Left ventricle myocardium inferior (tissue), 1 donor: ENCODE results near the gene TCEA2. TPM values are rescaled to one million over a fixed set of nuclear protein-coding genes. Genes with fewer than 3 reads are reported as not detected.

ENCODE experiments used
- DNase-seq: peaks from one replicate; pipeline ENCODE4 v3.0.0-alpha.2; 2020
- H3K27ac ChIP-seq: fragments of 200-600 bp; replicated peaks from 2 replicates; pipeline ENCODE4 v1.8.0; 2021
- H3K27me3 ChIP-seq: fragments of 200-600 bp; 2 replicates; pipeline ENCODE4 v1.8.0; 2021; ENCODE audit warnings: low read depth
- H3K36me3 ChIP-seq: fragments of 200-600 bp; 2 replicates; pipeline ENCODE4 v1.8.0; 2021
- H3K4me1 ChIP-seq: fragments of 200-600 bp; 2 replicates; pipeline ENCODE4 v1.8.0; 2021
- H3K4me3 ChIP-seq: fragments of 200-600 bp; 2 replicates; pipeline ENCODE4 v1.8.0; 2021; ENCODE audit warnings: mild to moderate bottlenecking, moderate library complexity
- H3K9me3 ChIP-seq: fragments of 200-600 bp; replicated peaks from 2 replicates; pipeline ENCODE4 v1.8.0; 2021
- intact Hi-C: fragments of 100-400 bp; cut with micrococcal nuclease; formaldehyde crosslinking; loops from one replicate; pipeline ENCODE4 v1.11.0; 2022
- total RNA-seq: library from RNA; stranded (reverse); fragmentation: NEBNext Ultra II Directional; extraction: Animal tissue kit (Norgen Biotek cat#: 25700); gene quantifications from one replicate; pipeline ENCODE4 v1.2.1, GENCODE V29; 2021
- TF ChIP-seq, protein P1 (sequence below): fragments of 200-600 bp; IDR thresholded peaks from 2 replicates; pipeline ENCODE4 v1.8.0; 2021; ENCODE audit warnings: antibody characterized with exemption, mild to moderate bottlenecking, borderline replicate concordance
- donor health status: DM: no; HTN: yes; CAD: no; lungs with severe emphysema.

The TCEA2 gene
- total RNA-seq, 1 donor from 2014 or later = 38.9 TPM

DNA sequence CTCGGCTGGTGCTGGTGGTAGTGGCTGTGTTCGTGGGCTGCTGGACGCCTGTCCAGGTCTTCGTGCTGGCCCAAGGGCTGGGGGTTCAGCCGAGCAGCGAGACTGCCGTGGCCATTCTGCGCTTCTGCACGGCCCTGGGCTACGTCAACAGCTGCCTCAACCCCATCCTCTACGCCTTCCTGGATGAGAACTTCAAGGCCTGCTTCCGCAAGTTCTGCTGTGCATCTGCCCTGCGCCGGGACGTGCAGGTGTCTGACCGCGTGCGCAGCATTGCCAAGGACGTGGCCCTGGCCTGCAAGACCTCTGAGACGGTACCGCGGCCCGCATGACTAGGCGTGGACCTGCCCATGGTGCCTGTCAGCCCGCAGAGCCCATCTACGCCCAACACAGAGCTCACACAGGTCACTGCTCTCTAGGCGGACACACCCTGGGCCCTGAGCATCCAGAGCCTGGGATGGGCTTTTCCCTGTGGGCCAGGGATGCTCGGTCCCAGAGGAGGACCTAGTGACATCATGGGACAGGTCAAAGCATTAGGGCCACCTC is 35.5 kb downstream of the TCEA2 start:
- H3K9me3 ChIP-seq = no peaks in the 10 kb centered on the region
- no peak overlapping the region for H3K27ac ChIP-seq
- H3K36me3 ChIP-seq = no peaks in the 10 kb centered on the region
- TF ChIP-seq, protein P1, sequence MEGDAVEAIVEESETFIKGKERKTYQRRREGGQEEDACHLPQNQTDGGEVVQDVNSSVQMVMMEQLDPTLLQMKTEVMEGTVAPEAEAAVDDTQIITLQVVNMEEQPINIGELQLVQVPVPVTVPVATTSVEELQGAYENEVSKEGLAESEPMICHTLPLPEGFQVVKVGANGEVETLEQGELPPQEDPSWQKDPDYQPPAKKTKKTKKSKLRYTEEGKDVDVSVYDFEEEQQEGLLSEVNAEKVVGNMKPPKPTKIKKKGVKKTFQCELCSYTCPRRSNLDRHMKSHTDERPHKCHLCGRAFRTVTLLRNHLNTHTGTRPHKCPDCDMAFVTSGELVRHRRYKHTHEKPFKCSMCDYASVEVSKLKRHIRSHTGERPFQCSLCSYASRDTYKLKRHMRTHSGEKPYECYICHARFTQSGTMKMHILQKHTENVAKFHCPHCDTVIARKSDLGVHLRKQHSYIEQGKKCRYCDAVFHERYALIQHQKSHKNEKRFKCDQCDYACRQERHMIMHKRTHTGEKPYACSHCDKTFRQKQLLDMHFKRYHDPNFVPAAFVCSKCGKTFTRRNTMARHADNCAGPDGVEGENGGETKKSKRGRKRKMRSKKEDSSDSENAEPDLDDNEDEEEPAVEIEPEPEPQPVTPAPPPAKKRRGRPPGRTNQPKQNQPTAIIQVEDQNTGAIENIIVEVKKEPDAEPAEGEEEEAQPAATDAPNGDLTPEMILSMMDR = no peak
- no peak overlapping the region for H3K4me3 ChIP-seq
- DNase-seq = no peak
- intact Hi-C loops = no loop called here
- H3K27me3 ChIP-seq = peaks cover 72% of the 10 kb centered on the region
- H3K4me1 ChIP-seq = peaks cover 14% of the 10 kb centered on the region

DNA sequence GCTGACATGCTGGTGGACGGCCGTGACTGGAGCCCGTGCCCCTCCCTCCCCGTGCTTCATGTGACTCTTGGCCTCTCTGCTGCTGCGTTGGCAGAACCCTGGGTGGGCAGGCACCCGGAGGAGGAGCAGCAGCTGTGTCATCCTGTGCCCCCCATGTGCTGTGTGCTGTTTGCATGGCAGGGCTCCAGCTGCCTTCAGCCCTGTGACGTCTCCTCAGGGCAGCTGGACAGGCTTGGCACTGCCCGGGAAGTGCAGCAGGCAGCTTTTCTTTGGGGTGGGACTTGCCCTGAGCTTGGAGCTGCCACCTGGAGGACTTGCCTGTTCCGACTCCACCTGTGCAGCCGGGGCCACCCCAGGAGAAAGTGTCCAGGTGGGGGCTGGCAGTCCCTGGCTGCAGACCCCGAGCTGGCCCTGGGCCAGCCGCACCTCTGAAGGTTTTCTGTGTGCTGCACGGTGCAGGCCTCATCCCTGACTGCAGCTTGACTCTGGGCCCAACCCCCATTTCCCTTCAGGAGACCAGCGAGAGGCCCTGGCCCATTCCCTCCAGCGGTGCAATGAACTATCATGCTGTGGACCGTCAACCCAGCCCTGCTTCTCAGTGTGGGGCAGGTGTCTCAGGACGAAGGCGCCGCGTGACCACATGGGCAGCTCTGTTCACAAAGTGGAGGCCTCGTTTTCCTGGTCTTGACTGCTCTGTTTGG is 36.2 kb downstream of the TCEA2 start:
- TF ChIP-seq, protein P1 = no peak
- no peak overlapping the region for H3K4me3 ChIP-seq
- H3K9me3 ChIP-seq = no peaks in the 10 kb centered on the region
- intact Hi-C loops = no loop called here
- no peak overlapping the region for H3K27ac ChIP-seq
- peaks cover 14% of the 10 kb centered on the region for H3K4me1 ChIP-seq
- DNase-seq = no peak
- no peaks in the 10 kb centered on the region for H3K36me3 ChIP-seq
- peaks cover 79% of the 10 kb centered on the region for H3K27me3 ChIP-seq

DNA sequence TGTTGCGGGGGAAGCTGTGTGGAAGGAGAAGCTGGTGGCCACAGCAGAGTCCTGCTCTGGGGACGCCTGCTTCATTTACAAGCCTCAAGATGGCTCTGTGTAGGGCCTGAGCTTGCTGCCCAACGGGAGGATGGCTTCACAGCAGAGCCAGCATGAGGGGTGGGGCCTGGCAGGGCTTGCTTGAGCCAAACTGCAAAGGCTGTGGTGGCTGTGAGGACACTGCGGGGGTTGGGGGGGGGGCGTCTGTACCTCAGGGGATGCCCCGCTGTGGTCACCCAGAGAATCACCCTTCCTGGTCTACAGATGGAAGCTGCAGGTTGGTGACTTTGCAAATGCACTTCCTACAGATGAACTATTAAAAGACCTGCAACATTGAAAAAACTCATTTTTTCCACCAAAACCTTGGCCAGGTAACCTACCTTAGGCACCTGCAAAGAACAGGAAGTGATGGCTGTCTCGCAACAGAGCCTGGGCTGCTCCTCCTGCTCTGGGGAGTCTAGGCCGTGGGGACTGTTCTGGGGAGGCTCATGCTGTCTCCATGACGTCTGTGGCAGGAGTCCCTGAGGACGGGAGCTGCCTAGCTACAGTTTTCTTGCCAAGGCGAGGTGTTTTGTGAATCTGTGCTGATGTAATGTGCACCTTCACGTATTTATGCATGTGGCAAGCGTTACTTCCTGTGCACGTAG is 37.0 kb downstream of the TCEA2 start:
- H3K4me3 ChIP-seq = no peak overlapping the region
- peaks cover 84% of the 10 kb centered on the region for H3K27me3 ChIP-seq
- TF ChIP-seq, protein P1 = no peak
- peaks cover 14% of the 10 kb centered on the region for H3K4me1 ChIP-seq
- no peaks in the 10 kb centered on the region for H3K36me3 ChIP-seq
- no peak for DNase-seq
- intact Hi-C loops = no loop called here
- no peak overlapping the region for H3K27ac ChIP-seq
- H3K9me3 ChIP-seq = no peaks in the 10 kb centered on the region

DNA sequence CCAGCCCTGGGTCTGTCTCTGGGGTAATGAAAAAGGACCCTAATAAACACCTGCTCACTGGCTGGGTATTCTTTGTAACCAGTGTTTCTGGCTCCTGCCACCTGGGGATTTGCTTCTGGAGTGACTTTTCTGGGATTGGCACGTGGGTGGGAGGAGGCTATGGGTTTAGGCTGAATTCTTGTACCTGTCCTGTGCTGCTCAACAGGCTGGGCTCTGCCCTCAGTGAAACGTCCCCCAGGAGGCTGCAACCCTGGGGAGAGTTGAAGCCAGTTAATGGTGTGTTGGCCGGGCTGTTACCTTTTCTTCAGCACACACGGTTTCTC is 37.5 kb downstream of the TCEA2 start:
- peaks cover 84% of the 10 kb centered on the region for H3K27me3 ChIP-seq
- H3K36me3 ChIP-seq = no peaks in the 10 kb centered on the region
- intact Hi-C loops = no loop called here
- peaks cover 14% of the 10 kb centered on the region for H3K4me1 ChIP-seq
- H3K9me3 ChIP-seq = no peaks in the 10 kb centered on the region
- no peak overlapping the region for H3K4me3 ChIP-seq
- no peak overlapping the region for H3K27ac ChIP-seq
- DNase-seq = no peak
- TF ChIP-seq, protein P1 = no peak

DNA sequence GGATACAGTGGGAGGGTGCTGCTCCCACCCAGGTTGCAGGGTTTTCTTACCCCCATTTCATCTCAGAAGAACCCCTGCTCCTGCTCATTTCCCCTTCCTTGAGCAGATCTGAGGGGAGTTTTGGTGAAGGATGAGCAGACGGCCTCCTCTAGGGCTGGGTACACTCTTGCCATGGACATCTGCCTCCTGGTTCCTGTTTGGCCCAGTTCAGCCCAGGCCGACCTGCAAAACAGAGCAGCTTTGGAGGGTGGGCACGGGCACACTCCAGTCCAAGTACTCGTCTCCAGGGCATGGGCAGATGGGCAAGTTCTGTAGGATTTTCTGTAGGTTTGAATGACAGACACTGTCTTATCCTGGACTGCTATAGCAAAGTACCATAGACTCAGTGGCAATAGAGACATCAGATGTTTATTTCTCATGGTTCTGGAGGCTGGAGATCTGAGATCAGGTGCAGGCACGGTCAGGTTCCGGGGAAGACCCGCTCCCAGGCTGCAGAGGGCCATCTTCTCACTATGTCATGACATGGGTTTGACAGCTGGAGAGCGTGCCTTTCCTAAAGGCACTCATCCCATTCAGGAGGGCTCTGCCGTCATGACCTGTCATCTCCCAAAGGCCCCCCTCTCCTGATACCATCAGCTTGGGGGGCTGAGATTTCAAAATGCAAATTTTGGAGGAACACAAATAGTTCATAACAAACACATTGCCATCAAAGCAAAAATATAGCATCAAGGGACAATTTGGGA is 38.1 kb downstream of the TCEA2 start:
- intact Hi-C loops = no loop called here
- Histone ChIP-seq H3K4me3 (no peak overlapping the region), H3K9me3 (no peaks in the 10 kb centered on the region), H3K27ac (no peak overlapping the region), H3K4me1 (peaks cover 14% of the 10 kb centered on the region), H3K36me3 (no peaks in the 10 kb centered on the region), H3K27me3 (peaks cover 82% of the 10 kb centered on the region)
- no peak for DNase-seq
- TF ChIP-seq, protein P1 = no peak
